OCI-LY7 (cell line): Measurements from ENCODE around the gene RNU6-9. TPM values are rescaled to one million over a fixed set of nuclear protein-coding genes. Genes with fewer than 3 reads are reported as not detected.

Experiments used
- BruUV-seq: library from RNA; stranded (reverse); fragments of 400-500 nt; replicated peaks from 2 replicates; lab custom pipeline; 2021; lab: Mats Ljungman, UMichigan
- CTCF ChIA-PET: fragments of 300-600 bp; sonication (Branson Sonifier 250); formaldehyde crosslinking; loops from one replicate; lab custom pipeline; 2022; ENCODE audit warnings: antibody characterized with exemption; ENCODE audit not compliant: unreplicated experiment; lab: Charles Lee
- POLR2A ChIA-PET: fragments of 300-600 bp; sonication (Branson Sonifier 250); formaldehyde crosslinking; loops from one replicate; lab custom pipeline; 2022; ENCODE audit warnings: antibody characterized with exemption; lab: Charles Lee
- DNase-seq: peaks from one replicate; pipeline ENCODE4 v3.0.0-alpha.2; 2015; ENCODE audit warnings: low spot score
- H2AFZ ChIP-seq: fragments of 200-600 bp; sonication (generic), shearing (Covaris generic); 2 replicates; pipeline ENCODE4 v1.6.1; 2014; ENCODE audit warnings: mild to moderate bottlenecking, antibody characterized with exemption, low read length, moderate library complexity
- H3K27ac ChIP-seq: fragments of 200-600 bp; sonication (generic); 2 replicates; pipeline ENCODE4 v1.5.1; 2014; ENCODE audit warnings: mixed run types, low read depth, mild to moderate bottlenecking, moderate library complexity, low read length, inconsistent platforms; ENCODE audit not compliant: poor library complexity, severe bottlenecking
- H3K36me3 ChIP-seq: fragments of 200-600 bp; sonication (generic); 2 replicates; pipeline ENCODE4 v1.6.1; 2014; ENCODE audit warnings: mild to moderate bottlenecking, antibody characterized with exemption, low read length, moderate library complexity, mixed read lengths; ENCODE audit not compliant: insufficient read depth
- H3K4me1 ChIP-seq: fragments of 200-600 bp; sonication (generic); 2 replicates; pipeline ENCODE4 v1.5.1; 2014; ENCODE audit warnings: mild to moderate bottlenecking, low read length; ENCODE audit not compliant: insufficient read depth, poor library complexity, severe bottlenecking
- H3K4me2 ChIP-seq: fragments of 200-600 bp; sonication (generic); 2 replicates; pipeline ENCODE4 v1.6.1; 2014; ENCODE audit warnings: mild to moderate bottlenecking, low read length
- H3K4me3 ChIP-seq: fragments of 200-600 bp; sonication (generic); 2 replicates; pipeline ENCODE4 v1.5.1; 2014; ENCODE audit warnings: mild to moderate bottlenecking, low read depth, low read length; ENCODE audit not compliant: poor library complexity, severe bottlenecking
- H3K79me2 ChIP-seq: fragments of 200-600 bp; sonication (generic); 2 replicates; pipeline ENCODE4 v1.6.1; 2016; ENCODE audit warnings: low read depth, mild to moderate bottlenecking, low read length, moderate library complexity, mixed read lengths; ENCODE audit not compliant: insufficient read depth
- H3K9me2 ChIP-seq: fragments of 200-600 bp; sonication (generic); 2 replicates; pipeline ENCODE4 v1.6.1; 2016; ENCODE audit warnings: mild to moderate bottlenecking, low read length, mixed read lengths; ENCODE audit not compliant: insufficient read depth
- H3K9me3 ChIP-seq: fragments of 200-600 bp; sonication (generic); 2 replicates; pipeline ENCODE4 v1.6.1; 2014; ENCODE audit warnings: mild to moderate bottlenecking, mixed run types, low read length, mixed read lengths
- H4K20me1 ChIP-seq: fragments of 200-600 bp; sonication (generic); 2 replicates; pipeline ENCODE4 v1.6.1; 2014; ENCODE audit warnings: mild to moderate bottlenecking, antibody characterized with exemption, low read length, moderate library complexity, mixed read lengths; ENCODE audit not compliant: insufficient read depth
- CTCF ChIP-seq: fragments of 200-600 bp; sonication (generic); conservative IDR thresholded peaks from 2 replicates; pipeline ENCODE4 v1.5.1; 2014; ENCODE audit warnings: mild to moderate bottlenecking, antibody characterized with exemption, low read length, moderate library complexity, mixed read lengths
- EZH2phosphoT487 ChIP-seq: fragments of 200-600 bp; sonication (generic); IDR thresholded peaks from 2 replicates; pipeline ENCODE4 v1.6.1; 2018; ENCODE audit warnings: low read depth, borderline replicate concordance, mild to moderate bottlenecking, mixed run types, antibody characterized with exemption, low read length, moderate library complexity, mixed read lengths
- intact Hi-C: fragments of 100-400 bp; cut with micrococcal nuclease; formaldehyde crosslinking; loops from one replicate; pipeline ENCODE4 v1.10.0; 2022; ENCODE audit not compliant: unreplicated experiment
- total RNA-seq, 2 experiments: library from RNA; depleted of rRNA in 1 of 2; stranded (reverse); fragments of >200 nt in 1 of 2; shearing (Covaris generic) in 1 of 2; gene quantifications; 2 replicates each; pipeline ENCODE4 v1.2.3, GENCODE V29; 2014 to 2022

The RNU6-9 gene
- total RNA-seq, 2 experiments from 2014 or later = not detected

DNA sequence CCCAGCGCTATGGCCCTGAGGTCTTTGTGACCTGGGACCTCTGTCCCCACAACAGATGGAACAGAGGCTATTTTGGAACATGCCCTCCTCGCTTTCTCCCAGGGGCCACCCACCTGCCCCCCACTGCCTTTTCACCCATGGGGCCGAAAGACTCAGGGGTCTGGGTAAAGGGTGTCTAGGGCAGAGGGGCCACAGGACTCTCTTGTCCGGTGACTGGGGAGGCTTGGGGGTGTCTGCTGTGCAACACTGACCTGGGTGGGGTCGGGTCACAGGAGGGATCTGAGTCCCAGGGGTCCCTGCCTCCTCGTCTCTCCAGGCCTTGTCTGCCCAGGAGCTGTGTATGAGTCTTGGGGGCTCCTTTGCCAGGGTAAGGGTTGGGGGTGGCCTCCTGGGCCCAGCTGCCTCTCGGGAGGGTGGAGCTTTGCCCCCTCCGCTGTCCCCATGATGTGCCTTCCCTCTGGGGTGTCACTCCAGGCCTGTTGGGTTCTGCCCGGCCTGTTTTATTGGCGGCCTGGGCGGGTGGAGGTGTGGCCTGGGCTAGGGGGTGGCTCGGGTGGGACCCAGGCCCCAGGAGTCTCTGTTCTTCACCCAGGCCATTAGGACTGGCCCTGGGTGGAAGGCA is 34.6 kb downstream of the RNU6-9 start:
- Histone ChIP-seq H2AFZ (no peak overlapping the region), H3K27ac (no peak overlapping the region), H3K4me1 (peaks cover 18% of the 10 kb centered on the region), H3K9me2 (no peaks in the 10 kb centered on the region), H3K36me3 (no peaks in the 10 kb centered on the region), H3K79me2 (no peaks in the 10 kb centered on the region), H3K4me3 (no peak overlapping the region), H3K4me2 (no peak overlapping the region), H4K20me1 (no peaks in the 10 kb centered on the region), H3K9me3 (no peaks in the 10 kb centered on the region)
- no peak for TF ChIP-seq EZH2phosphoT487
- TF ChIP-seq CTCF = no peak
- CTCF ChIA-PET = no interaction called here
- intact Hi-C loops = no loop called here
- DNase-seq = no peak
- POLR2A ChIA-PET = no interaction called here
- no TSS peak for BruUV-seq

DNA sequence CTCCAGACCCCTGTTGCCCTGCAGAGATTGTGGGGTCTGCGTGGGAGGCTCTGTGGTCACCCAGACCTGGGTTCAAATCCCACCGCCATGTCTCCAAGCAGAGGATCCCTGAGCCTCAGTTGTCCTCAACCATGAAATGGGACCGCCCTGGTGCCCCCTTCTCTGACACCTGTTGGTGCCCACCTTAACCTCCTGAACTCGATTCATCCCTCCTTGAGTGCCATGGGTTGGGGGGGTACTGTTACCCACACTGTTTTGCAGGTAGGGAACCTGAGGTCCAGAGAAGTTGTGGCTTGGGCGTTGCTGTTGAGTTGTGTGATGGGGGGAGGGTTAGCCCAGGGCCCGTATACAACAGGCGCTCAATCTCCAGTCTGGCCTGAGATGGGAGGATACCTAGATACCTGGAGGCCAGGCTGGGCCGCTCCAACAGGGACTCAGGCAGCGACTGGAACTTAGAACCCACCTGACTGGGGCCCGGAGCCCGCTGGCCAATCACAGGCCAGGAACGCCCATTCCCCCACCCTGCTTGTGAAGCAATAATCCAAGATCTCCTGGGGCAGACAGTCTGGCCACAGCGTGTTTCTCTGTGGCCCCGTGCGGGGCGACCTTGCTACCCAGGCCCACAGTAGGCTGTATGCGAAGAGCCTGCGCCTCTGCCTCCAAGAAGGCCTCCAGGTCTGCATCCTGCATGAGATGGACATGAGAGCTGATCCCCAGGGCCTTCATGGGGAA is 35.4 kb downstream of the RNU6-9 start:
- no peak for DNase-seq
- Histone ChIP-seq H3K36me3 (no peaks in the 10 kb centered on the region), H3K4me3 (no peak overlapping the region), H3K27ac (no peak overlapping the region), H2AFZ (no peak overlapping the region), H3K4me1 (peaks cover 18% of the 10 kb centered on the region), H4K20me1 (no peaks in the 10 kb centered on the region), H3K9me3 (no peaks in the 10 kb centered on the region), H3K79me2 (no peaks in the 10 kb centered on the region), H3K9me2 (no peaks in the 10 kb centered on the region), H3K4me2 (no peak overlapping the region)
- intact Hi-C loops = no loop called here
- ChIA-PET POLR2A (no interaction called here), CTCF (no interaction called here)
- BruUV-seq = no TSS peak
- no peak for TF ChIP-seq EZH2phosphoT487
- no peak for TF ChIP-seq CTCF
